GM19452 (cell line): ENCODE results near the gene TIMP1.

Experiments used
- ATAC-seq: cut with Tn5 transposase; IDR thresholded peaks from one replicate; pipeline ENCODE4 v1.9.1; 2021; ENCODE audit not compliant: unreplicated experiment

Gene TIMP1

GRCh38 chrX:47573341-47574075, 8.7 kb upstream of the TIMP1 start:
- ATAC-seq = no peak

GRCh38 chrX:47574076-47574546, 8.1 kb upstream of the TIMP1 start:
- no peak for ATAC-seq

- ATAC-seq = no peak
Observed at GRCh38 chrX:47574547-47575301, 7.5 kb upstream of the TIMP1 start.

- no peak for ATAC-seq
Observed at GRCh38 chrX:47576021-47576898, 6.0 kb upstream of the TIMP1 start.

- no peak for ATAC-seq
Observed at GRCh38 chrX:47577424-47577823, 4.8 kb upstream of the TIMP1 start.

GRCh38 chrX:47577901-47578300, 4.3 kb upstream of the TIMP1 start:
- ATAC-seq = no peak

GRCh38 chrX:47578692-47579091, 3.5 kb upstream of the TIMP1 start:
- ATAC-seq = no peak

- no peak for ATAC-seq
Observed at GRCh38 chrX:47579537-47579936, 2.7 kb upstream of the TIMP1 start.

GRCh38 chrX:47583240-47583861, 1.1 kb downstream of the TIMP1 start:
- no peak for ATAC-seq

GRCh38 chrX:47584714-47585113, 2.5 kb downstream of the TIMP1 start:
- no peak for ATAC-seq

GRCh38 chrX:47585273-47585672, 3.0 kb downstream of the TIMP1 start:
- no peak for ATAC-seq

- no peak for ATAC-seq
Observed at GRCh38 chrX:47586043-47586787, 4.0 kb downstream of the TIMP1 start.

- ATAC-seq = no peak
Observed at GRCh38 chrX:47587091-47587891, 5.1 kb downstream of the TIMP1 start.

GRCh38 chrX:47587906-47588735, 5.9 kb downstream of the TIMP1 start:
- no peak for ATAC-seq

- ATAC-seq = no peak
Observed at GRCh38 chrX:47590984-47591383, 8.7 kb downstream of the TIMP1 start.

GRCh38 chrX:47593522-47593921, 11.3 kb downstream of the TIMP1 start:
- ATAC-seq = no peak

- ATAC-seq = no peak
Observed at GRCh38 chrX:47595716-47596251, 13.5 kb downstream of the TIMP1 start.

GRCh38 chrX:47596256-47596655, 14.0 kb downstream of the TIMP1 start:
- ATAC-seq = no peak
